ENCODE measurements around the gene INTS6.

INTS6 gene

GRCh38 chr13:51311957-51312520 is 140.8 kb downstream of the INTS6 start:
- DNase-seq, result no peak

Data from hematopoietic multipotent progenitor cell treated with erythropoietin and hydrocortisone succinate and interleukin-3 and kit ligand, for 8 days (in vitro differentiated cells).